Smooth muscle cell (in vitro differentiated cells): ENCODE results near the gene FLII. TPM values are rescaled to one million over a fixed set of nuclear protein-coding genes. Genes with fewer than 3 reads are reported as not detected.

Source experiments
- DNase-seq: peaks from one replicate; lab custom pipeline; 2025; ENCODE audit not compliant: unreplicated experiment; lab: John Stamatoyannopoulos, UW
- H2AFZ ChIP-seq: fragments of 200-600 bp; sonication (generic); 2 replicates; pipeline ENCODE4 v1.6.0; 2016; ENCODE audit warnings: antibody characterized with exemption, low read depth, mild to moderate bottlenecking
- H3F3A ChIP-seq: fragments of 200-600 bp; sonication (generic); 2 replicates; pipeline ENCODE4 v1.6.0; 2017; ENCODE audit warnings: antibody characterized with exemption, low read depth
- H3K27ac ChIP-seq: fragments of 200-600 bp; sonication (generic); 2 replicates; pipeline ENCODE4 v1.5.1; 2016; ENCODE audit warnings: low read depth, mild to moderate bottlenecking
- H3K27me3 ChIP-seq: fragments of 200-600 bp; sonication (generic); 2 replicates; pipeline ENCODE4 v1.6.1; 2016; ENCODE audit warnings: low read depth, mild to moderate bottlenecking
- H3K36me3 ChIP-seq: fragments of 200-600 bp; sonication (generic); 2 replicates; pipeline ENCODE4 v1.5.1; 2016; ENCODE audit warnings: low read depth
- H3K4me1 ChIP-seq: fragments of 200-600 bp; sonication (generic); 2 replicates; pipeline ENCODE4 v1.5.1; 2016; ENCODE audit warnings: low read depth
- H3K4me2 ChIP-seq: fragments of 200-600 bp; sonication (generic); 2 replicates; pipeline ENCODE4 v1.6.0; 2016; ENCODE audit warnings: mild to moderate bottlenecking
- H3K4me3 ChIP-seq: fragments of 200-600 bp; sonication (generic); 2 replicates; pipeline ENCODE4 v1.5.1; 2016; ENCODE audit warnings: mild to moderate bottlenecking
- H3K79me2 ChIP-seq: fragments of 200-600 bp; sonication (generic); 2 replicates; pipeline ENCODE4 v1.6.0; 2016; ENCODE audit warnings: low read depth, mild to moderate bottlenecking
- H3K9ac ChIP-seq: fragments of 200-600 bp; sonication (generic); 2 replicates; pipeline ENCODE4 v1.6.0; 2016; ENCODE audit warnings: low read depth
- H3K9me3 ChIP-seq: fragments of 200-600 bp; sonication (generic); replicated peaks from 2 replicates; pipeline ENCODE4 v1.5.1; 2016; ENCODE audit warnings: low read depth
- H4K20me1 ChIP-seq: fragments of 200-600 bp; sonication (generic); 2 replicates; pipeline ENCODE4 v1.6.0; 2016; ENCODE audit warnings: low read depth
- WGBS: methylation state at CpG from one replicate; pipeline ENCODE4 v1.1.7; 2016; ENCODE audit warnings: low lambda C conversion rate; 5-methylcytosine and 5-hydroxymethylcytosine counted together
- polyA plus RNA-seq: library from polyadenylated mRNA; unstranded; fragments of >200 nt; fragmentation: Nextera tagmentation; extraction: Ambion mirVana; gene quantifications from 2 replicates; pipeline ENCODE4 v1.2.1, GENCODE V29; 2016
- total RNA-seq: library from RNA; depleted of rRNA; stranded (reverse); fragments of >200 nt; gene quantifications from 2 replicates; pipeline ENCODE4 v1.2.3, GENCODE V29; 2014
- TF ChIP-seq, protein P1 (sequence below): fragments of 200-600 bp; sonication (generic); IDR thresholded peaks from 2 replicates; pipeline ENCODE4 v1.5.1; 2017; ENCODE audit warnings: borderline replicate concordance, mild to moderate bottlenecking, antibody characterized with exemption; ENCODE audit not compliant: insufficient read depth, poor library complexity, severe bottlenecking

FLII gene
- total and polyA plus RNA-seq, 2 experiments from 2014 or later = 132 to 188 TPM

DNA sequence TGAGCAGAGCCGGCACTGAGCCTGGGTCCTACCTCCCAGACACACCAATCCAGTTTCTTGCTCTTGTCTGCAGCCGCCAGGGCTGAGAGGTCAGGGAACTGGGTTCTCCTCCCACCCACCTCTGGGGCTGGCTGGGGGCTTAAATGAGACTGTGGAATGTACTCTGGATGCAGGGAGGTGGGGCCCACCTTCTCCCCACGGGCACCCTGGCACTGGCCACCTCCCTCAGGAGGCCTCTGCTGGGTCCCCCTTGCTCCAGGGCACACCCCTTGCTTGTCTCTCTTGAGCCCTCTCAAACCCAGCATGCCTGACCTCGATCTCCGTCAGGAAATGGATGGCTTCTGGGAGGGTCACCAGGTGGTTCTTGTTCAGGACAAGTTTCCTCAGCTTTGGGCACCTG lies 6.4 kb downstream of the FLII start:
- H3K4me1 ChIP-seq = peaks cover 4% of the 10 kb centered on the region
- TF ChIP-seq, protein P1, sequence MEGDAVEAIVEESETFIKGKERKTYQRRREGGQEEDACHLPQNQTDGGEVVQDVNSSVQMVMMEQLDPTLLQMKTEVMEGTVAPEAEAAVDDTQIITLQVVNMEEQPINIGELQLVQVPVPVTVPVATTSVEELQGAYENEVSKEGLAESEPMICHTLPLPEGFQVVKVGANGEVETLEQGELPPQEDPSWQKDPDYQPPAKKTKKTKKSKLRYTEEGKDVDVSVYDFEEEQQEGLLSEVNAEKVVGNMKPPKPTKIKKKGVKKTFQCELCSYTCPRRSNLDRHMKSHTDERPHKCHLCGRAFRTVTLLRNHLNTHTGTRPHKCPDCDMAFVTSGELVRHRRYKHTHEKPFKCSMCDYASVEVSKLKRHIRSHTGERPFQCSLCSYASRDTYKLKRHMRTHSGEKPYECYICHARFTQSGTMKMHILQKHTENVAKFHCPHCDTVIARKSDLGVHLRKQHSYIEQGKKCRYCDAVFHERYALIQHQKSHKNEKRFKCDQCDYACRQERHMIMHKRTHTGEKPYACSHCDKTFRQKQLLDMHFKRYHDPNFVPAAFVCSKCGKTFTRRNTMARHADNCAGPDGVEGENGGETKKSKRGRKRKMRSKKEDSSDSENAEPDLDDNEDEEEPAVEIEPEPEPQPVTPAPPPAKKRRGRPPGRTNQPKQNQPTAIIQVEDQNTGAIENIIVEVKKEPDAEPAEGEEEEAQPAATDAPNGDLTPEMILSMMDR = no peak
- H3K36me3 ChIP-seq = no peaks in the 10 kb centered on the region
- H3F3A ChIP-seq = peaks cover 11% of the 10 kb centered on the region
- no peak overlapping the region for H3K27ac ChIP-seq
- no peak overlapping the region for H3K9ac ChIP-seq
- DNase-seq = no peak
- no peak overlapping the region for H3K4me2 ChIP-seq
- peaks cover 69% of the 10 kb centered on the region for H4K20me1 ChIP-seq
- 97% methylated on average over 5 of the region's 5 CpGs for WGBS
- no peaks in the 10 kb centered on the region for H3K9me3 ChIP-seq
- H3K79me2 ChIP-seq = peaks cover 14% of the 10 kb centered on the region
- H2AFZ ChIP-seq = no peak overlapping the region
- H3K4me3 ChIP-seq = no peak overlapping the region
- H3K27me3 ChIP-seq = no peaks in the 10 kb centered on the region

GRCh38 chr17:18251204-18251603 lies 7.3 kb downstream of the FLII start:
- peaks cover 11% of the 10 kb centered on the region for H3F3A ChIP-seq
- H2AFZ ChIP-seq = no peak overlapping the region
- no peak for DNase-seq
- 96% methylated on average over 11 of the region's 15 CpGs for WGBS
- no peak overlapping the region for H3K9ac ChIP-seq
- no peak overlapping the region for H3K27ac ChIP-seq
- peaks cover 4% of the 10 kb centered on the region for H3K79me2 ChIP-seq
- H3K27me3 ChIP-seq = no peaks in the 10 kb centered on the region
- no peaks in the 10 kb centered on the region for H3K36me3 ChIP-seq
- no peak overlapping the region for H3K4me2 ChIP-seq
- H3K9me3 ChIP-seq = no peaks in the 10 kb centered on the region
- no peaks in the 10 kb centered on the region for H3K4me1 ChIP-seq
- H3K4me3 ChIP-seq = no peak overlapping the region
- peaks cover 67% of the 10 kb centered on the region for H4K20me1 ChIP-seq
- TF ChIP-seq, protein P1 = no peak

DNA sequence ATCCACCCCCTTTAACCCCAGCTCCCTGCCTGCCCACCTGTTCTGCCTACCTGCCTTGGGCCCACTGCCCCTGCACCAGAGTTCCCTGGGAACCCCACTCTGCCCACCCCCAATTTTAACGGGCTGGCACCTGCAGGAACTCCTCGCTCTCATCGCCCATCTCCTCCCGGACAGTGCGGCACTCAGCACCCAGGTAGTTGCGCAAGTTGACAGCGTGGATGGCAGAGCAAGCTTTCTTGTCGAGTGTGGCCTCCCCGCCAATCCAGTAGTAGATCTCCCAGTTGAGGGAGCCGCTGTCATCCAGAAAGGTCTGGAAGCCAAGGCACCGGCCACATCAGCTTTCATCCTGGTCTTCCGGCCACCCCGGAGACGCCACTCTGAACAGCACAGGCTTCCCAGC lies 7.8 kb downstream of the FLII start:
- H3K4me1 ChIP-seq = no peaks in the 10 kb centered on the region
- peaks cover 67% of the 10 kb centered on the region for H4K20me1 ChIP-seq
- no peak overlapping the region for H3K9ac ChIP-seq
- H2AFZ ChIP-seq = no peak overlapping the region
- TF ChIP-seq, protein P1 = no peak
- no peak overlapping the region for H3K4me3 ChIP-seq
- H3K27me3 ChIP-seq = no peaks in the 10 kb centered on the region
- H3K9me3 ChIP-seq = no peaks in the 10 kb centered on the region
- DNase-seq = no peak
- H3K27ac ChIP-seq = no peak overlapping the region
- H3K4me2 ChIP-seq = no peak overlapping the region
- 96% methylated on average over 14 of the region's 14 CpGs for WGBS
- peaks cover 11% of the 10 kb centered on the region for H3F3A ChIP-seq
- no peaks in the 10 kb centered on the region for H3K36me3 ChIP-seq
- no peaks in the 10 kb centered on the region for H3K79me2 ChIP-seq

DNA sequence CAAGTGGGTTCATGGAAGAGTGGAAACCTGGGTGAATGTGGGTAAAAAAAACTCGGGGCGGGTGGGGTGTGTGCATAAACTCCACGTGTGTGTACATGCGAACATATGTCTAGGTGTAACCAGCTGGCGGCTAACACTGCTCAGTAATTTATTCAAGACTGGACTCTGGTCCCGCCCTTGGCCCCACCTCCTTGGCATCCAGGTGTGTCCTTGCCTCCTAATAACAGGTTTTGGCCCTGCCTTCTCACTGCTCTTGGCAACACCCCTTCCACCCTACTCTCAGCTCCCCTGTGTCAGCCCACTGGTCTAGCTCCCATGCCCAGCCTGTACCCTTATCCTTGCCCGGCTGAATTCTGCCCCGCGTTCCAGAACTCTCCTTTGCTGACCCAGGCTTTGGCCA lies 8.3 kb downstream of the FLII start:
- Histone ChIP-seq H3K4me2 (no peak overlapping the region), H3K27ac (no peak overlapping the region), H3K4me1 (no peaks in the 10 kb centered on the region), H3K9me3 (no peaks in the 10 kb centered on the region), H3K36me3 (no peaks in the 10 kb centered on the region), H3K4me3 (no peak overlapping the region), H3K9ac (no peak overlapping the region), H4K20me1 (peaks cover 66% of the 10 kb centered on the region), H2AFZ (no peak overlapping the region), H3K27me3 (no peaks in the 10 kb centered on the region), H3K79me2 (no peaks in the 10 kb centered on the region), H3F3A (peaks cover 11% of the 10 kb centered on the region)
- WGBS = 95% methylated on average over 9 of the region's 9 CpGs
- TF ChIP-seq, protein P1 = no peak
- DNase-seq = no peak
